CD14-positive monocyte (primary cell): Measurements from ENCODE around the gene STK39. TPM values are rescaled to one million over a fixed set of nuclear protein-coding genes. Genes with fewer than 3 reads are reported as not detected.

Experiments
- DNase-seq, 3 donors: peaks; one replicate each; pipeline ENCODE4 v3.0.0-alpha.2; 2011 to 2022
- H2AFZ ChIP-seq: 2 replicates; pipeline ENCODE4 v1.6.0; 2012; ENCODE audit warnings: mild to moderate bottlenecking, low read depth, low read length, inconsistent platforms; ENCODE audit not compliant: insufficient read depth, poor library complexity, severe bottlenecking
- H3K27ac ChIP-seq, 2 donors: 1 replicate in 1 of 2; 2 replicates in 1 of 2; pipeline ENCODE4 v1.5.1; 2012 to 2013; ENCODE audit warnings: low read length in 2 of 2, control low read depth in 1 of 2, inconsistent platforms in 1 of 2, low read depth in 1 of 2, mild to moderate bottlenecking in 1 of 2
- H3K27me3 ChIP-seq, 2 donors: one replicate each; pipeline versions ENCODE4 v1.6.0 to v1.6.1; 2011 to 2013; ENCODE audit warnings: low read length in 2 of 2; ENCODE audit not compliant: control insufficient read depth in 2 of 2, insufficient read depth in 2 of 2
- H3K36me3 ChIP-seq, 2 donors: replicated peaks in 1 of 2; 1 replicate in 1 of 2; 2 replicates in 1 of 2; pipeline versions ENCODE4 v1.5.1 to v1.6.1; 2012 to 2013; ENCODE audit warnings: low read length in 2 of 2, control low read depth in 1 of 2, inconsistent platforms in 1 of 2, mild to moderate bottlenecking in 1 of 2; ENCODE audit not compliant: insufficient read depth in 2 of 2, control insufficient read depth in 1 of 2
- H3K4me1 ChIP-seq, 2 donors: 1 replicate in 1 of 2; 2 replicates in 1 of 2; pipeline versions ENCODE4 v1.5.1 to v1.6.1; 2012 to 2013; ENCODE audit warnings: low read length in 2 of 2, control low read depth in 1 of 2, inconsistent platforms in 1 of 2, mild to moderate bottlenecking in 1 of 2, moderate library complexity in 1 of 2; ENCODE audit not compliant: insufficient read depth in 2 of 2, control insufficient read depth in 1 of 2
- H3K4me2 ChIP-seq: replicated peaks from 2 replicates; pipeline ENCODE3; 2012; ENCODE audit warnings: low read length, moderate library complexity, mild to moderate bottlenecking; ENCODE audit not compliant: poor library complexity, severe bottlenecking; ENCODE audit errors: extremely low read depth
- H3K4me3 ChIP-seq, 3 experiments: fragments of 200-600 bp in 1 of 3; sonication (generic) in 1 of 3; replicated peaks in 1 of 3; 1 replicate in 2 of 3; 2 replicates in 1 of 3; pipeline ENCODE4 v1.5.1; 2011 to 2013; ENCODE audit warnings: low read length in 3 of 3, mild to moderate bottlenecking in 3 of 3, control low read depth in 2 of 3, low read depth in 2 of 3, inconsistent platforms in 1 of 3, moderate library complexity in 1 of 3
- H3K79me2 ChIP-seq: 2 replicates; pipeline ENCODE4 v1.6.0; 2012; ENCODE audit warnings: mild to moderate bottlenecking, control low read depth, inconsistent platforms, low read length, moderate library complexity; ENCODE audit not compliant: insufficient read depth
- H3K9ac ChIP-seq: 2 replicates; pipeline ENCODE4 v1.6.0; 2017; ENCODE audit warnings: low read length, mild to moderate bottlenecking; ENCODE audit not compliant: insufficient read depth, poor library complexity, severe bottlenecking
- H3K9me3 ChIP-seq, 2 donors: replicated peaks in 1 of 2; 1 replicate in 1 of 2; 2 replicates in 1 of 2; pipeline versions ENCODE4 v1.5.1 to v1.6.1; 2012 to 2013; ENCODE audit warnings: low read length in 2 of 2, control low read depth in 1 of 2; ENCODE audit not compliant: control insufficient read depth in 1 of 2, insufficient read depth in 1 of 2
- H4K20me1 ChIP-seq: 2 replicates; pipeline ENCODE4 v1.6.0; 2012; ENCODE audit warnings: mild to moderate bottlenecking, low read length, control low read depth, moderate library complexity; ENCODE audit not compliant: insufficient read depth
- H3K27ac Mint-ChIP-seq, 7 donors: one replicate each; pipeline ENCODE4 v1.8.0; 2020; ENCODE audit warnings: mild to moderate bottlenecking in 7 of 7, mixed read lengths in 7 of 7, moderate library complexity in 6 of 7, inconsistent platforms in 2 of 7
- H3K27me3 Mint-ChIP-seq, 3 donors: one replicate each; pipeline ENCODE4 v1.8.0; 2021 to 2022; ENCODE audit warnings: low read depth in 3 of 3, mild to moderate bottlenecking in 3 of 3, mixed read lengths in 3 of 3, moderate library complexity in 3 of 3, inconsistent platforms in 1 of 3
- H3K36me3 Mint-ChIP-seq, 2 donors: one replicate each; pipeline ENCODE4 v1.8.0; 2020; ENCODE audit warnings: mixed read lengths in 2 of 2, inconsistent platforms in 1 of 2, mild to moderate bottlenecking in 1 of 2
- H3K4me1 Mint-ChIP-seq: one replicate; pipeline ENCODE4 v1.8.0; 2020; ENCODE audit warnings: mild to moderate bottlenecking, mixed read lengths
- H3K4me3 Mint-ChIP-seq, 2 donors: one replicate each; pipeline ENCODE4 v1.8.0; 2020; ENCODE audit warnings: mild to moderate bottlenecking in 2 of 2, mixed read lengths in 2 of 2, moderate library complexity in 1 of 2
- H3K9me3 Mint-ChIP-seq, 7 donors: one replicate each; pipeline ENCODE4 v1.8.0; 2020 to 2022; ENCODE audit warnings: mixed read lengths in 7 of 7, mild to moderate bottlenecking in 6 of 7, moderate library complexity in 6 of 7, inconsistent platforms in 2 of 7
- CTCF ChIP-seq: fragments of 200-600 bp; IDR thresholded peaks from one replicate; pipeline ENCODE4 v1.8.0; 2022; ENCODE audit warnings: antibody characterized with exemption, mild to moderate bottlenecking
- WGBS: methylation state at CpG from one replicate; pipeline ENCODE4 v1.1.5; 2013; ENCODE audit warnings: missing lambda C conversion rate; ENCODE audit not compliant: insufficient coverage; 5-methylcytosine and 5-hydroxymethylcytosine counted together
- intact Hi-C, 2 donors: fragments of 100-400 bp; cut with micrococcal nuclease; formaldehyde crosslinking; loops; one replicate each; pipeline versions ENCODE4 v1.15.0 to v1.15.1; 2023
- polyA plus RNA-seq, 3 donors: library from polyadenylated mRNA; depleted of rRNA in 1 of 3; unstranded in 2 of 3; stranded (reverse) in 1 of 3; fragments of 300-500 nt in 2 of 3; fragments of >200 nt in 1 of 3; fragmentation: Illumina TruSeq in 2 of 3; gene quantifications; 1 replicate in 2 of 3; 2 replicates in 1 of 3; pipeline ENCODE4 v1.2.3, GENCODE V29; 2012 to 2021

The STK39 gene
- polyA plus RNA-seq, 3 donors: 1.2 to 2.7 (median 2.6) TPM

DNA sequence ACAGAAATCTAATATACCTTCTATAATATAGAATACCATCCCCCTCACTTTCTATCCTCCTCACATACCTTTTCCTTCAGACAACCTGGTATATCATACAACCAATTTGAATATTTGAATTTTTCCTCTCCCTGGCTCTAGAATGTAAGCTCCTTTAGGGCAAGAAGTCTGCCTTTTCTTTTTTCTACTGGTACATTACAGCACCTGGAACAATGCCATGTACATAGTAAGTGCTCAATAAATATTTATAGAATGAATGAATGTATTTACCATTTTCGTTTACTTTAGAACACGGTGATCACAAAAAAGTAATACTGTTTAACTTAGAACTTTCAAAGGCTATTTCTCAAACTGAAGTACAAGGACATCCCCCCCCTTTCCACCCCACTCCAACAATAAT lies 187.6 kb downstream of the STK39 start:
- H3K36me3 Mint-ChIP-seq: peaks cover 38 to 39% of the 10 kb centered on the region in 2 donors
- H3K4me3 ChIP-seq: no peak overlapping the region
- no peak for TF ChIP-seq CTCF
- H4K20me1 ChIP-seq: no peaks in the 10 kb centered on the region
- no peak overlapping the region for H3K27ac ChIP-seq
- no peak overlapping the region for H3K9ac ChIP-seq
- no peaks in the 10 kb centered on the region for H3K4me1 Mint-ChIP-seq
- no peaks in the 10 kb centered on the region for H3K79me2 ChIP-seq
- no peak overlapping the region for H3K4me3 Mint-ChIP-seq
- no CpG with 5 or more reads among the region's 2 CpGs for WGBS
- intact Hi-C loops: no loop called here
- no peaks in the 10 kb centered on the region for H3K9me3 Mint-ChIP-seq
- H3K36me3 ChIP-seq: peaks cover 31 to 96% of the 10 kb centered on the region in 2 donors
- H2AFZ ChIP-seq: no peak overlapping the region
- no peak overlapping the region for H3K27ac Mint-ChIP-seq
- H3K9me3 ChIP-seq: no peaks in the 10 kb centered on the region
- no peak for DNase-seq
- H3K4me2 ChIP-seq: no peak overlapping the region
- H3K4me1 ChIP-seq: no peaks in the 10 kb centered on the region
- no peaks in the 10 kb centered on the region for H3K27me3 Mint-ChIP-seq
- H3K27me3 ChIP-seq: no peaks in the 10 kb centered on the region

- Histone ChIP-seq H3K4me3 (no peak overlapping the region), H3K79me2 (no peaks in the 10 kb centered on the region), H3K4me1 (no peaks in the 10 kb centered on the region), H3K27ac (no peak overlapping the region), H3K9ac (no peak overlapping the region), H2AFZ (no peak overlapping the region), H3K4me2 (no peak overlapping the region), H3K27me3 (no peaks in the 10 kb centered on the region), H3K36me3 (peaks cover 25 to 89% of the 10 kb centered on the region in 2 donors), H4K20me1 (no peaks in the 10 kb centered on the region), H3K9me3 (no peaks in the 10 kb centered on the region)
- Mint-ChIP-seq H3K27ac (no peak overlapping the region), H3K36me3 (peaks cover 31 to 40% of the 10 kb centered on the region in 2 donors), H3K4me3 (no peak overlapping the region), H3K9me3 (no peaks in the 10 kb centered on the region), H3K27me3 (no peaks in the 10 kb centered on the region), H3K4me1 (no peaks in the 10 kb centered on the region)
- no peak for DNase-seq
- no peak for TF ChIP-seq CTCF
- 100% methylated on average over 3 of the region's 3 CpGs for WGBS
- intact Hi-C loops: no loop called here
Measured at GRCh38 chr2:168058675-168059074, 188.7 kb downstream of the STK39 start.
